Mammary epithelial cell (primary cell): ENCODE measurements around the gene FARS2.

ENCODE experiments used
- EZH2 ChIP-seq: IDR thresholded peaks from 2 replicates; pipeline ENCODE4 v1.6.1; 2012; ENCODE audit warnings: low read length, inconsistent platforms, borderline replicate concordance
- TF ChIP-seq, protein P1 (sequence below), 2 donors: IDR thresholded peaks in 1 of 2; conservative IDR thresholded peaks in 1 of 2; 2 replicates each; pipeline ENCODE4 v1.5.1; 2011 to 2012; ENCODE audit warnings: inconsistent platforms in 2 of 2, low read length in 2 of 2, mild to moderate bottlenecking in 2 of 2, control low read depth in 1 of 2, low read depth in 1 of 2; ENCODE audit not compliant: insufficient read depth in 1 of 2; ENCODE audit errors: extremely low read depth in 1 of 2

GRCh38 chr6:5657684-5658430 is 396.5 kb downstream of the FARS2 start:
- TF ChIP-seq, protein P1, sequence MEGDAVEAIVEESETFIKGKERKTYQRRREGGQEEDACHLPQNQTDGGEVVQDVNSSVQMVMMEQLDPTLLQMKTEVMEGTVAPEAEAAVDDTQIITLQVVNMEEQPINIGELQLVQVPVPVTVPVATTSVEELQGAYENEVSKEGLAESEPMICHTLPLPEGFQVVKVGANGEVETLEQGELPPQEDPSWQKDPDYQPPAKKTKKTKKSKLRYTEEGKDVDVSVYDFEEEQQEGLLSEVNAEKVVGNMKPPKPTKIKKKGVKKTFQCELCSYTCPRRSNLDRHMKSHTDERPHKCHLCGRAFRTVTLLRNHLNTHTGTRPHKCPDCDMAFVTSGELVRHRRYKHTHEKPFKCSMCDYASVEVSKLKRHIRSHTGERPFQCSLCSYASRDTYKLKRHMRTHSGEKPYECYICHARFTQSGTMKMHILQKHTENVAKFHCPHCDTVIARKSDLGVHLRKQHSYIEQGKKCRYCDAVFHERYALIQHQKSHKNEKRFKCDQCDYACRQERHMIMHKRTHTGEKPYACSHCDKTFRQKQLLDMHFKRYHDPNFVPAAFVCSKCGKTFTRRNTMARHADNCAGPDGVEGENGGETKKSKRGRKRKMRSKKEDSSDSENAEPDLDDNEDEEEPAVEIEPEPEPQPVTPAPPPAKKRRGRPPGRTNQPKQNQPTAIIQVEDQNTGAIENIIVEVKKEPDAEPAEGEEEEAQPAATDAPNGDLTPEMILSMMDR (conservative IDR thresholded peaks at IDR 0.05 in 1 of 2, IDR thresholded peaks at IDR 0.05 in 1 of 2; ENCODE audit: extremely low read depth in 1 of 2, insufficient read depth in 1 of 2, low read depth in 1 of 2, low read length in 2 of 2): no peak
- TF ChIP-seq EZH2: no peak
